Endothelial cell of umbilical vein (primary cell): Measurements from ENCODE around the gene KRABD2.

Experiments
- POLR2A ChIP-seq: IDR thresholded peaks from 2 replicates; pipeline ENCODE4 v1.6.1; 2012; ENCODE audit warnings: low read depth, mild to moderate bottlenecking, control low read depth, low read length
- POLR2AphosphoS5 ChIP-seq: IDR thresholded peaks from 2 replicates; pipeline ENCODE4 v1.6.1; 2012; ENCODE audit warnings: low read depth, mild to moderate bottlenecking, control low read depth, low read length, moderate library complexity; ENCODE audit not compliant: insufficient read depth
- TF ChIP-seq, protein P1 (sequence below): IDR thresholded peaks from 2 replicates; pipeline ENCODE4 v1.6.1; 2011; ENCODE audit not compliant: insufficient read depth, insufficient read length

DNA sequence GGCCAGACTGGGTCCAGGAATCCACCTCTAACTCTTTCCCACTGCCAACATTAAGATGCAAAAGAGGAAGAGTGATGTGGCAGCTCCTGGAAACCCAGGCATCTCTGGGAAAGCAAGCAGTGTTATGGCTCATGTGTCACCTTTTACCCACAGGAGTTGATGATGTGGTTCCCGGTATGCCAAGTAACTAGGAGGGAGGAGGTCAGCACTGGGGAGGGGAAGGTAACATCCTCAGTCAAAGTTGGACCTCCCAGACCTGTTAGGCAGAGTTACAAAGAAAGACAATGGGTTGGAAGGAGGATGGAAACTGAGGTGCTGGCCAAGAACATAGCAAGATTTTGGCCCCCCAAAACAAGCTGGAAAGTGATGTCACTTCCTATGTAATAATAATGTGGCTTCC, 11.4 kb downstream of the KRABD2 start:
- peak; percentile 22 for TF ChIP-seq POLR2AphosphoS5
- TF ChIP-seq POLR2A, result no peak
- TF ChIP-seq, protein P1, sequence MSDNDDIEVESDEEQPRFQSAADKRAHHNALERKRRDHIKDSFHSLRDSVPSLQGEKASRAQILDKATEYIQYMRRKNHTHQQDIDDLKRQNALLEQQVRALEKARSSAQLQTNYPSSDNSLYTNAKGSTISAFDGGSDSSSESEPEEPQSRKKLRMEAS, result no peak
